H1 (cell line): ENCODE measurements around the gene DYNC1I1. TPM values are rescaled to one million over a fixed set of nuclear protein-coding genes. Genes with fewer than 3 reads are reported as not detected.

Experiments
- CTCF ChIP-seq, 3 experiments: IDR thresholded peaks; 1 replicate in 2 of 3; 2 replicates in 1 of 3; pipeline versions ENCODE4 v1.5.1 to v1.6.1; 2011; ENCODE audit warnings: low read length in 3 of 3, mild to moderate bottlenecking in 3 of 3, inconsistent platforms in 2 of 3, low read depth in 1 of 3, moderate library complexity in 1 of 3; ENCODE audit not compliant: insufficient read depth in 1 of 3; ENCODE audit errors: control extremely low read depth in 1 of 3
- RNF2 ChIP-seq: fragments of 200-900, 300-1000 bp; sonication (generic); IDR thresholded peaks from 2 replicates; pipeline ENCODE4 v1.7.1; 2016; ENCODE audit warnings: borderline replicate concordance, low read depth, mild to moderate bottlenecking, antibody characterized with exemption, low read length; ENCODE audit not compliant: poor library complexity, severe bottlenecking; ENCODE audit errors: missing control alignments
- TBP ChIP-seq: IDR thresholded peaks from 2 replicates; pipeline ENCODE4 v1.6.1; 2011; ENCODE audit warnings: low read depth, low read length, improper control_type of control experiment
- polyA plus RNA-seq, 7 experiments: library from polyadenylated mRNA; depleted of rRNA in 3 of 7; stranded (reverse) in 5 of 7; unstranded in 2 of 7; fragments of >200 nt in 5 of 7; fragments of 200-250 nt in 2 of 7; gene quantifications; 1 replicate in 5 of 7; 2 replicates in 1 of 7; 4 replicates in 1 of 7; pipeline versions ENCODE4 v1.2.1 to v1.2.3, GENCODE V29; 2011 to 2013; ENCODE audit warnings: missing spikeins in 2 of 7, mixed read lengths in 2 of 7
- total RNA-seq: library from RNA; stranded (reverse); fragmentation: NEBNext Ultra II Directional; extraction: Animal tissue kit (Norgen Biotek cat#: 25700); gene quantifications from 2 replicates; pipeline ENCODE4 v1.2.1, GENCODE V29; 2021

DYNC1I1 gene
- total and polyA plus RNA-seq, 2 of the 8 experiments (the other 6 are each of a cell fraction or from before 2014, with no cell fraction given) = 0.45 to 0.58 TPM

- TF ChIP-seq RNF2 (no peak), TBP (no peak), CTCF (IDR thresholded peaks at IDR 0.05; ENCODE audit: control extremely low read depth in 1 of 3, insufficient read depth in 1 of 3, low read depth in 1 of 3, low read length in 3 of 3) (no peak)
Measured at GRCh38 chr7:96004578-96004977, 232.2 kb downstream of the DYNC1I1 start (continued).
